TTC549 (cell line): ENCODE results near the gene TBX4.

Source experiments
- FAIRE-seq: peaks from 2 replicates; lab custom pipeline; 2012; peaks lifted over from hg19 to GRCh38; lab: Jason Lieb, UNC

The TBX4 gene

GRCh38 chr17:61533797-61534196 lies 81.6 kb downstream of the TBX4 start:
- no peak for FAIRE-seq

- no peak for FAIRE-seq
These were observed 82.2 kb downstream of the TBX4 start for GRCh38 chr17:61534414-61534813.
